Measurements from ENCODE around the gene KRABD2.
"Not testable (repeated sequence)": the region's sequence is repeated elsewhere in the genome, so short reads cannot be mapped to it uniquely, and the experiment has no call there.

KRABD2 gene

GRCh38 chr17:8392674-8393469 is 16.4 kb upstream of the KRABD2 start:
- DNase-seq, result no peak

GRCh38 chr17:8392274-8392673 is 15.8 kb upstream of the KRABD2 start:
- DNase-seq, result no peak

- DNase-seq, result no peak
Observed at GRCh38 chr17:8391711-8392110, 15.2 kb upstream of the KRABD2 start.

- DNase-seq, result peak; percentile 40
Observed at GRCh38 chr17:8387914-8388651, 11.6 kb upstream of the KRABD2 start.

- DNase-seq, result no peak
Observed at GRCh38 chr17:8386841-8387240, 10.3 kb upstream of the KRABD2 start.

DNA sequence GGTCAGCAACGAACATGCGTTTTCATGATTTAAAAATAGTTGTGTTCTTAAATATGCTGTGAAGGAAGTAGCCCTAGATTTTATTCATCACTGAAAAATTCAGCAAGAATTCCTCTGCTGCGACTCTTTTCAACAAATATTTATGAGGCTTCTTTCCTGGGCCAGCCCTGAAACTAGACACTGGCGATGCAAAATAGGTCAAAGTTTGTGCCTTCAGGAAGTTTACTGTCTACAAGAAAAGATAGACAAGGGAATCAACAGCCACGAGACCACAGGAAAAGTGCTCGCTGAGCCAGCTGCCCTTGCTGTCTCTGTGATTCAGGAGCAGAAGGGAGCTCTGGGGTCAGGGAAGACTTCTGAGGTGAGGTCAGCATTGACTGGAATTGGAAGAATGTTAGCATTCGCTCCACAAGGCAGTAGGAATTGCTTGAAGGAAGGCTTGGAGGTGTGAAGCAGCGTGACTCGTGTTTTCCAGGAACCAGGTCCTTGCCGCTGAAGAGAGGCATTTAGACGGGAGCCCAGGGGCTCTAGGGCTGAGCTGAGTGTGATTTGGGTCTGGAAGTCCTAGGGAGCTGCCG is 8.4 kb upstream of the KRABD2 start:
- no peak for DNase-seq

DNA sequence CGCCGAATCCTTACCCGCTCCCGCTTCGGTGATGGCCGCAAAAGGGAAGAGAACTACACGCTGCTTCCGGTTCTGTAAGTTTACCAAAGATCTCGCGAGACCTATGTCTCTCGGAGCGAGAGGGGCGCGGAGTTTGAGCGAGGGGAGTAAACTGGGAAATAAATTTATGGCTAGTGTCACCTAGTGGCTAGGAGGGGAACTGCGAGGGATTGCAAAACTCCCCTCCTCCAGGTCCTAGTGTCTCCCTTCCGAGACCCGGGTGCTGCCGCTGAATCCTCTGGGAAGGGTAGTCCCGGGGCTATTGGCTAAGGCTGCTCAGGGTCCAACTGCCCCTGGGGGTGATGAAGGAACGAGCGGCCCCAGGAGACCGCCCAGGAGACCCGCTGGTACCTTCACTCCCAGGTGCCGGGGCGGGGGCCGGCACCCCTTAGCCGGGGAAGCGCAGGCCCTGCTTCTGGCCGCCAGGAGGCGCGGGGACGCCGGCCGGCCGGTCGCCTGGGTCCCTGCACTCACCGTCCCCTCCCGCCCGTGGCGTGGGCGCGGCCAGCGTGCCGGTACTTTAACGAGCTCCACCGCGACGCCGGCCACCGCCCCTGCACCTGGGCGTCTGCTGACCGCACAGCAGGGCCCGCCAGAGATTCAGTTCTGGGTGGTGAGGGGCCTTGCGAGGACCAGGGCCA is 6.8 kb upstream of the KRABD2 start, which contains the start of gene RPL26:
Gene RPL26 (minus strand): TSS at position 51 of the 680 bp plus-strand sequence. CDS start 883 bp downstream, outside the sequence.
- DNase-seq, result peak; percentile 97

GRCh38 chr17:8382880-8383142 is 6.3 kb upstream of the KRABD2 start:
- DNase-seq, result no peak

DNA sequence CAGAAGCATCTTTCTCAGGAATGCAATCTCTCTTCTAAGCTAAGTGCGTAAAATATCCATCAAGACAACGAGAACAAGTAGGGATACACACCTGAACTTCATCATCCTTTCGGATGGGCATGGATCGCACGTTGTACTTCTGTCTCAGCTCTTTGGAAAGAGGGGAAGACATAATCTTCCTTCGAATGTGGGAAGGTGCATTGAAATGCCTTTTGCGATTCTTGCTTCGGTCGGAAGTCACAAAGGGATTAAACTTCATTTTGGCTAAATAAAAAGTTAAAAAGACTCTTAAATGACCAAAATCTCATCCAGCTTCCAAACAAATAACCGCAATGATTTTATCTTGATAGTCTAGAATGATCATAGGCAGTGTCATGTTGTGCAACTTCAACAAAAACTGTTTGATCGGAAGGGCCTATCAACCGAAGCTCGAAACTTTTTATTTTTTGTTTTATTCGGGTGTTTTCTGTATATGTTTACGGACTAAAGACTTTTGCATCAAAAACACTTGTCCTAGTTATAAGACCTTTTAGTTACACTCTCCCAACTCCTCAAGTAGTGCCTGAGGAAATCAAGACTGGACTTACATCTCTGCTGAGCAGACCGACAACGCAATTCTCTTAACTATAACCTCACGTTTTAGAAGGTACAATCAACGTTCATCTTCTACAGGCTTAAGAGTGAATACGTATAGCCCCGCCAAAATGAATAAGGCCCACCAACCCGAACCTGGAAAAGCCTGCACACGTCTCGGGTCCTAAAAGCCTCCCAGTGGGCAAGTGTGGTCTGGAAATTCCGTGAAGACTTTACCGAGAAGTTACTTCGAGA is 5.8 kb upstream of the KRABD2 start:
- DNase-seq, result no peak

- no peak for DNase-seq
Observed at GRCh38 chr17:8380049-8380448, 3.5 kb upstream of the KRABD2 start.

GRCh38 chr17:8378117-8378516 is 1.6 kb upstream of the KRABD2 start:
- DNase-seq, result not testable (repeated sequence)

DNA sequence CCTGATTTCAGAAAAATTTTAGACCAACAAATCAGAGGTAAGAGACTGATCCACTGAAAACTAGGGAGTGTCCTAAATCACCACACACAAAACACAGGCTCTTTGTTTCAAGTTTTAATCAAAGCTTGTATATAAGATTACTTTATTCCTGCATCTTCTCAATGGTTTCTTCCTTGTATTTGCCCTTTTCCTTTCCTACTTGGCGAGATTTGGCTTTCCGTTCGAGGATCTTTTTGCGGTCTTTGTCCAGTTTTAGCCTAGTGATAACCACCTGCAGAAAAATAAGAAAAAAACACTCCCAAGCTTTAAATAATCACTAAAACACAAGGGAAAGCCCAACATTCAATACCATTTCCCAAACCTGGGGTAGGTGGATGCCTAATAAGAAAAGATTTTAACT is 918 bp upstream of the KRABD2 start:
- DNase-seq, result no peak

- DNase-seq, result no peak
Observed at GRCh38 chr17:8375738-8376259, 705 bp downstream of the KRABD2 start.

DNA sequence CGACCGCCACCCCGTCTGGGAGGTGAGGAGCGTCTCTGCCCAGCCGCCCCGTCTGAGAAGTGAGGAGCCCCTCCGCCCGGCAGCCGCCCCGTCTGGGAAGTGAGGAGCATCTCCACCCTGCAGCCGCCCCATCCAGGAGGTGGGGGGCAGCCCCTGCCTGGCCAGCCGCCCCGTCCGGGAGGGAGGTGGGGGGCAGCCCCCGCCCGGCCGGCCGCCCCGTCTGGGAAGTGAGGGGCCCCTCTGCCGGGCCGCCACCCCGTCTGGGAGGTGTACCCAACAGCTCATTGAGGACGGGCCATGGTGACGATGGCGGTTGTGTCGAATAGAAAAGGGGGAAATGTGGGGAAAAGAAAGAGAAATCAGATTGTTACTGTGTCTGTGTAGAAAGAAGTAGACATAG is 2.6 kb downstream of the KRABD2 start:
- DNase-seq, result not testable (repeated sequence)

DNA sequence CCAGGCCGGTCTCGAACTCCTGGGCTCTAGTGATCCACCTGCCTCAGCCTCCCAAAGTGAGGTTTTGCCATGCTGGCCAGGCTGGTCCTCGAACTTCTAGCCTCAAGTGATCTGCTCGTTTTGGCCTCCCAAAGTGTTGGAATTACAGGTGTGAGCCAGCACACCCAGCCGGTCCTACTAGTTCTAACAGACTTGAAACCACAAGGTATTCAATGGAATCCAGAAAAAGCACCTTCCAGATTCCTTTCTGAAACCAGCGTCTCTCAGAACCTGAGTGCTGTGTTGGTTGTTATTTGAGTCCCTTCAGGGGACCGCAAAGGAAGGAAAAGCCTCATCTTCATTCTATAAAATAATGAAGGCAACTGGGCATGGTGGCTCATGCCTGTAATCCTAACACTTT is 4.1 kb downstream of the KRABD2 start:
- DNase-seq, result no peak

DNA sequence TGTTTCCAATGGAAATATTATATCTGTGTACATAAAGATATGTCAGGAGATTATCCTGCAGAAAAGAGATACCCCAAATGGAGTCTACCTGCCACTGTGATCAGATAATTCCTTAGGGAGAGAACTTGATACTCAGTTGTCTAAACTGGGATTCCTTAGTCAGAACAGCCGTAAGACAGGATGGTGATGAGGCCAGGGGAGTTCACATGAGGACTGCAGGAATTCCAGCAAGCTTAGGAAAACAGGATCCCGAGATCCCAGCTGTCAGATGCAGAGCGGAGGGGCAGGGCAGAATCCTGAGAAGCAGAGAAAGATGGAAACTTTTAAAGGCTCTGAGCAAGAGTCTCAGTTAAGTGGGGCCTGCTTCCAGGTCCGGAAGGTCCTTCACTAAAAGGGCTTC is 4.7 kb downstream of the KRABD2 start:
- DNase-seq, result no peak

DNA sequence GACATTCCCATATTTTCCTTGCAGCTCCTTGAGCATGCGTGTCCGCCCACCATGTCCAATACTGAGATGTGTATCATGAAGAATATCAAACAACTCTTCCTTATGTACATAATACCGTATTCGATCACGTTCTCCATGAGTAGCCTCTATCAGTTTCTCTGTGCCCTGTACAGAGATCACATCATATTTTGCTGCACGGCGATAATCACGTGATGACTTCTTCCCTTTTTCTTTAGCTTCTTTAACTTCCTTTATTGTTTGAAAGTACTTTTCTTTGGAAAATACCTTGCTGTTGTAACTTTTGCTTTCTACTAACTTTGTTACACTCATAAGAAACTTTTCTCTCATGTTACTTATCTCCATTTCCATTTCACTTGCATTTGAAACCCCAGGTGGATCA is 6.6 kb downstream of the KRABD2 start:
- no peak for DNase-seq

DNA sequence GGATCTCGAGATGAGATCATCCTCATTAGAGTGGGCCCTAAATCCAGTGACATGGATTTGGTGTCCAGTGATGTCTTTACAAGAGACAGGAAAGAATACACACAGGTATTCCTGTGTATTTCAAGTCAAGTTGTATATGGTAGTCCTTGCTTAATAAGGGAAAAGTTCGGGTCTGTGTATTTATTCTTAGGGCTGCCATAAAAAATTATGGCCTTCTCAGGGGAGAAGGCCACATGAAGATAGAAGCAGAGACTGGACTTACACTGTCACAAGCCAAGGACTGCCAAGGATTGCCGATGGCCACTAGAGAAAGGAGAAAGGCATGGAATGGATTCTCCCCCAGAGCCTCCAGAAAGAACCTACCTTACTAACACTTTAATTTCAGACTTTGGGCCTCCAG is 8.3 kb downstream of the KRABD2 start:
- no peak for DNase-seq

DNA sequence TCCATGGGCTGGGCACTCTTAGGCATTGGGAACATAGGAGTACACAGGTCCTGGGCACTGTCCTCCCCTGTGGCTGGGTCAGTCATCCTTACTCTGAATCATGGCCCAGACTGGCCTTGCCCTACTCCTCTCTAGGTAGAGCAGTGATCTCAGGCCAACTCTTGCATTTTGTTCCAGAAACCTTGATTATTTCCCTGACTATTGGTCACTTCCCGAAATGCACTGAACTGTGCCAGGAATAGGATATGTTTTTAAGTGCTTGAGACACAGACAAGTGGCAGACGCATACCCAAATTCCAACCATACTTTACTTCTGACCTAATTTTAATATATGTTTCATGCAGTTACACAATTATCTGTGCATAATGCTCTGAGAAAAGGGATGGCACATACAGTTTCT is 10.3 kb downstream of the KRABD2 start:
- no peak for DNase-seq

DNA sequence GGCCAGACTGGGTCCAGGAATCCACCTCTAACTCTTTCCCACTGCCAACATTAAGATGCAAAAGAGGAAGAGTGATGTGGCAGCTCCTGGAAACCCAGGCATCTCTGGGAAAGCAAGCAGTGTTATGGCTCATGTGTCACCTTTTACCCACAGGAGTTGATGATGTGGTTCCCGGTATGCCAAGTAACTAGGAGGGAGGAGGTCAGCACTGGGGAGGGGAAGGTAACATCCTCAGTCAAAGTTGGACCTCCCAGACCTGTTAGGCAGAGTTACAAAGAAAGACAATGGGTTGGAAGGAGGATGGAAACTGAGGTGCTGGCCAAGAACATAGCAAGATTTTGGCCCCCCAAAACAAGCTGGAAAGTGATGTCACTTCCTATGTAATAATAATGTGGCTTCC is 11.4 kb downstream of the KRABD2 start:
- no peak for DNase-seq

DNA sequence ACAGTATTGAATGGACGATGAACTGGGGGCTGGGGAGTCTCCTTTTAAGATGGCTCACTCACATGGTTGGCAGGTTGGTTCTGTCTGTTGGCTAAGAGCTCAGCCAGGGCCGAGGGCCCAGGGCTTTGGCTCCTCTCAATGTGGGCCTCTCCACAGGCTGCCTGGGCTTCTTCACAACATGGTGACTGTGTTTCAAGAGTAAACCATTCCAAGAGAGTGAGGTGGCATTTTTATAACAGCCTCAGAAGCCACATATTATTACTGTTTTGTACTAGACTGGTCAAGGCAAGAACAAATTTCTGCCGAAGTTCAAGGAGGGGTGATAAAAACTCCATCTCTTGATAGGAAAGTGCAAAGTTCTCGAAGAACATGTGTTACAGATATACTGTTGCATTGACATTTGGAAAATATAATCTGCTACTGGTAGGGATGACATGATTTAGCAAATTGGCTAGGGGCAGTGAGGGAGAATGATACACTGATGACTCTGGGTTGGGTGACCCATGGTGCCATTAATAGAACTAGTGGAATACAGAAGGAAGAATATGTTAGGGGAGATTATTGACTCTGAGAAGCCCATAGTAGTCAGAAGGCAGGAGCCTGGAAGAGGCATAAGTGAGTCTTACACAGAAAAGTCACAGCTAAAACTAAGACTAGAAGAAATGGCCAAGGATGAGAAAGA is 13.7 kb downstream of the KRABD2 start:
- no peak for DNase-seq

DNA sequence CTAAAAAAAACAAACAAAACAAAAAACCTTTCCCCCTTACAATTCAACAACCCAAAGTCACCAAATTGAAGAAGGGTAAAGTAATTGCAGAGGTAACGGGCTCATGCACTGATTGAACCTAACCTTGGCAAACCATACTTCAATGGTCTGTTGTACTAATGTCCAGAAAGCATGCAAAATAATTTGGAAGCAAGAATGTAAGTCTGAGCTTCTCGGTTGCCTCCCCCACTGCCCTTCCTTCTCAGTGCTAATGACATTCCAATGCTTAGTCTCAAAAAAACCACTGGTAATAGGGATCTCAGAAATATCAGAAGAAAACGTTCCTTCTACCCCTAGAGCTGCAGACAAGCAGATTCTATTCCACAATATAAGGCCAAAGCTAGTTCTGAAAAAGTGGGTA is 15.8 kb downstream of the KRABD2 start:
- no peak for DNase-seq

All from CD4-positive, alpha-beta T cell treated with Interleukin-15 for 1 hour (primary cell).